Neural cell (in vitro differentiated cells): ENCODE results near the gene MARK1. TPM values are rescaled to one million over a fixed set of nuclear protein-coding genes. Genes with fewer than 3 reads are reported as not detected.

Experiments
- H2AFZ ChIP-seq: fragments of 200-600, 300-800 bp; sonication (generic), shearing (Covaris generic); 2 replicates; pipeline ENCODE4 v1.6.0; 2014; ENCODE audit warnings: low read depth, mild to moderate bottlenecking, antibody characterized with exemption, low read length, moderate library complexity
- H3F3A ChIP-seq: fragments of 200-600 bp; shearing (Covaris generic); 2 replicates; pipeline ENCODE4 v1.6.1; 2016; ENCODE audit warnings: mild to moderate bottlenecking, moderate library complexity, mixed read lengths, antibody characterized with exemption, low read length; ENCODE audit not compliant: insufficient read depth, poor library complexity, severe bottlenecking
- H3K27ac ChIP-seq: fragments of 200-600, 300-800 bp; sonication (generic), shearing (Covaris generic); 2 replicates; pipeline ENCODE4 v1.5.1; 2014; ENCODE audit warnings: mild to moderate bottlenecking, low read length, moderate library complexity
- H3K27me3 ChIP-seq: fragments of 300-800, 200-600 bp; sonication (generic), shearing (Covaris generic); 2 replicates; pipeline ENCODE4 v1.6.0; 2014; ENCODE audit warnings: mild to moderate bottlenecking, low read depth, low read length, moderate library complexity; ENCODE audit not compliant: insufficient read depth
- H3K36me3 ChIP-seq: fragments of 300-800, 200-600 bp; sonication (generic), shearing (Covaris generic); 2 replicates; pipeline ENCODE4 v1.5.1; 2014; ENCODE audit warnings: mild to moderate bottlenecking, antibody characterized with exemption, low read length, moderate library complexity; ENCODE audit not compliant: insufficient read depth
- H3K4me2 ChIP-seq: fragments of 300-800, 200-600 bp; sonication (generic), shearing (Covaris generic); 2 replicates; pipeline ENCODE4 v1.6.0; 2014; ENCODE audit warnings: mild to moderate bottlenecking, low read length
- H3K4me3 ChIP-seq: fragments of 300-800, 200-600 bp; sonication (generic), shearing (Covaris generic); 2 replicates; pipeline ENCODE4 v1.5.1; 2014; ENCODE audit warnings: mild to moderate bottlenecking, low read length, moderate library complexity
- H3K79me2 ChIP-seq: fragments of 200-600 bp; shearing (Covaris generic); replicated peaks from 2 replicates; pipeline ENCODE4 v1.6.0; 2014; ENCODE audit warnings: mild to moderate bottlenecking, low read length, moderate library complexity; ENCODE audit not compliant: insufficient read depth
- H3K9ac ChIP-seq: fragments of 300-800, 200-600 bp; sonication (generic), shearing (Covaris generic); 2 replicates; pipeline ENCODE4 v1.6.1; 2016; ENCODE audit warnings: mild to moderate bottlenecking, low read length, mixed read lengths
- H3K9me2 ChIP-seq: fragments of 200-600 bp; shearing (Covaris generic); 2 replicates; pipeline ENCODE4 v1.6.1; 2016; ENCODE audit warnings: mild to moderate bottlenecking, low read length, mixed read lengths; ENCODE audit not compliant: insufficient read depth
- H3K9me3 ChIP-seq: fragments of 200-600, 300-800 bp; sonication (generic), shearing (Covaris generic); 2 replicates; pipeline ENCODE4 v1.6.1; 2016; ENCODE audit warnings: mild to moderate bottlenecking, mixed run types, low read length, moderate library complexity, mixed read lengths
- H4K20me1 ChIP-seq: fragments of 200-600 bp; shearing (Covaris generic); 2 replicates; pipeline ENCODE4 v1.6.1; 2016; ENCODE audit warnings: mild to moderate bottlenecking, mixed run types; ENCODE audit not compliant: insufficient read depth
- EP300 ChIP-seq: fragments of 450-650 bp; conservative IDR thresholded peaks from 2 replicates; pipeline ENCODE4 v1.6.1; 2014; ENCODE audit warnings: antibody characterized with exemption, mild to moderate bottlenecking, moderate library complexity; ENCODE audit not compliant: poor library complexity, severe bottlenecking
- EZH2 ChIP-seq: fragments of 200-600, 300-800 bp; shearing (Covaris generic), sonication (generic); IDR thresholded peaks from 2 replicates; pipeline ENCODE4 v1.6.1; 2014; ENCODE audit warnings: antibody characterized with exemption, low read length, borderline replicate concordance, mild to moderate bottlenecking; ENCODE audit not compliant: insufficient read depth, poor library complexity, severe bottlenecking
- MXI1 ChIP-seq: fragments of 450-650 bp; conservative IDR thresholded peaks from 2 replicates; pipeline ENCODE4 v1.6.1; 2014; ENCODE audit warnings: antibody characterized with exemption, mild to moderate bottlenecking; ENCODE audit not compliant: poor library complexity, severe bottlenecking
- POLR2AphosphoS5 ChIP-seq: IDR thresholded peaks from 2 replicates; pipeline ENCODE4 v1.6.1; 2012
- RAD21 ChIP-seq: fragments of 450-650 bp; conservative IDR thresholded peaks from 2 replicates; pipeline ENCODE4 v1.6.1; 2014; ENCODE audit warnings: antibody characterized with exemption, mild to moderate bottlenecking, moderate library complexity
- REST ChIP-seq: IDR thresholded peaks from 2 replicates; pipeline ENCODE4 v1.6.1; 2012; ENCODE audit warnings: borderline replicate concordance
- SMC3 ChIP-seq: fragments of 450-650 bp; conservative IDR thresholded peaks from 2 replicates; pipeline ENCODE4 v1.6.1; 2014; ENCODE audit warnings: antibody characterized with exemption, mild to moderate bottlenecking, moderate library complexity; ENCODE audit not compliant: poor library complexity
- TAF1 ChIP-seq: IDR thresholded peaks from 2 replicates; pipeline ENCODE4 v1.6.1; 2012; ENCODE audit warnings: low read depth
- polyA plus RNA-seq: library from polyadenylated mRNA; depleted of rRNA; stranded (reverse); fragments of >200 nt; gene quantifications from 2 replicates; pipeline ENCODE4 v1.2.3, GENCODE V29; 2014
- TF ChIP-seq, protein P1 (sequence below): fragments of 450-650 bp; IDR thresholded peaks from 2 replicates; pipeline ENCODE4 v1.5.1; 2014; ENCODE audit warnings: antibody characterized with exemption, mild to moderate bottlenecking, moderate library complexity; ENCODE audit not compliant: poor library complexity, severe bottlenecking

MARK1 gene
- polyA plus RNA-seq, 1 donor from 2014 or later: 38.6 TPM

GRCh38 chr1:220514256-220514655 lies 13.7 kb upstream of the MARK1 start:
- TF ChIP-seq POLR2AphosphoS5 (no peak), EP300 (no peak), TAF1 (no peak), SMC3 (no peak), MXI1 (no peak), REST (no peak), RAD21 (no peak), EZH2 (no peak)
- TF ChIP-seq, protein P1, sequence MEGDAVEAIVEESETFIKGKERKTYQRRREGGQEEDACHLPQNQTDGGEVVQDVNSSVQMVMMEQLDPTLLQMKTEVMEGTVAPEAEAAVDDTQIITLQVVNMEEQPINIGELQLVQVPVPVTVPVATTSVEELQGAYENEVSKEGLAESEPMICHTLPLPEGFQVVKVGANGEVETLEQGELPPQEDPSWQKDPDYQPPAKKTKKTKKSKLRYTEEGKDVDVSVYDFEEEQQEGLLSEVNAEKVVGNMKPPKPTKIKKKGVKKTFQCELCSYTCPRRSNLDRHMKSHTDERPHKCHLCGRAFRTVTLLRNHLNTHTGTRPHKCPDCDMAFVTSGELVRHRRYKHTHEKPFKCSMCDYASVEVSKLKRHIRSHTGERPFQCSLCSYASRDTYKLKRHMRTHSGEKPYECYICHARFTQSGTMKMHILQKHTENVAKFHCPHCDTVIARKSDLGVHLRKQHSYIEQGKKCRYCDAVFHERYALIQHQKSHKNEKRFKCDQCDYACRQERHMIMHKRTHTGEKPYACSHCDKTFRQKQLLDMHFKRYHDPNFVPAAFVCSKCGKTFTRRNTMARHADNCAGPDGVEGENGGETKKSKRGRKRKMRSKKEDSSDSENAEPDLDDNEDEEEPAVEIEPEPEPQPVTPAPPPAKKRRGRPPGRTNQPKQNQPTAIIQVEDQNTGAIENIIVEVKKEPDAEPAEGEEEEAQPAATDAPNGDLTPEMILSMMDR: no peak
- no peak overlapping the region for H3K27ac ChIP-seq
- H3K4me2 ChIP-seq: no peak overlapping the region
- no peaks in the 10 kb centered on the region for H4K20me1 ChIP-seq
- H3K9me2 ChIP-seq: no peaks in the 10 kb centered on the region
- H3K79me2 ChIP-seq: no peaks in the 10 kb centered on the region
- no peak overlapping the region for H3K9ac ChIP-seq
- H3K4me3 ChIP-seq: no peak overlapping the region
- H2AFZ ChIP-seq: no peak overlapping the region
- H3K27me3 ChIP-seq: no peaks in the 10 kb centered on the region
- no peaks in the 10 kb centered on the region for H3K9me3 ChIP-seq
- H3K36me3 ChIP-seq: no peaks in the 10 kb centered on the region
- H3F3A ChIP-seq: no peaks in the 10 kb centered on the region

- Histone ChIP-seq H3K4me2 (no peak overlapping the region), H3K36me3 (no peaks in the 10 kb centered on the region), H3K9me3 (no peaks in the 10 kb centered on the region), H3K27ac (no peak overlapping the region), H2AFZ (no peak overlapping the region), H3K9me2 (no peaks in the 10 kb centered on the region), H3F3A (no peaks in the 10 kb centered on the region), H3K27me3 (no peaks in the 10 kb centered on the region), H3K79me2 (no peaks in the 10 kb centered on the region), H4K20me1 (no peaks in the 10 kb centered on the region), H3K4me3 (no peak overlapping the region), H3K9ac (no peak overlapping the region)
- TF ChIP-seq RAD21 (no peak), SMC3 (no peak), EZH2 (no peak)
Observed at GRCh38 chr1:220516014-220516721, 11.8 kb upstream of the MARK1 start.
